DND-41 (cell line): ENCODE data around the gene DIS3L2.

Experiments
- ATAC-seq: fragments of 200-7000 bp; cut with Tn5 transposase; 3 replicates; pipeline ENCODE4 v1.9.1; 2021; ENCODE audit warnings: low read depth; ENCODE audit not compliant: insufficient read depth
- DNase-seq: peaks from one replicate; pipeline ENCODE4 v3.0.0-alpha.2; 2020
- H2AFZ ChIP-seq: 2 replicates; pipeline ENCODE4 v1.6.0; 2012; ENCODE audit warnings: low read depth, low read length
- H3K27ac ChIP-seq: 2 replicates; pipeline ENCODE4 v1.5.1; 2012; ENCODE audit warnings: low read length, inconsistent platforms
- H3K27me3 ChIP-seq: fragments of 200-600 bp; sonication (generic); 2 replicates; pipeline ENCODE4 v1.6.0; 2012; ENCODE audit warnings: low read length, mild to moderate bottlenecking, inconsistent platforms; ENCODE audit not compliant: insufficient read depth, poor library complexity
- H3K36me3 ChIP-seq: 2 replicates; pipeline ENCODE4 v1.5.1; 2012; ENCODE audit warnings: low read length, inconsistent platforms; ENCODE audit not compliant: insufficient read depth
- H3K4me1 ChIP-seq: 2 replicates; pipeline ENCODE4 v1.5.1; 2012; ENCODE audit warnings: mild to moderate bottlenecking, low read length; ENCODE audit not compliant: insufficient read depth
- H3K4me2 ChIP-seq: 2 replicates; pipeline ENCODE4 v1.6.0; 2012; ENCODE audit warnings: mild to moderate bottlenecking, moderate library complexity, low read length, inconsistent platforms; ENCODE audit not compliant: insufficient read depth
- H3K4me3 ChIP-seq, 2 experiments: fragments of 200-600 bp in 1 of 2; shearing (Covaris generic) in 1 of 2; 2 replicates each; pipeline ENCODE4 v1.5.1; 2012 to 2016; ENCODE audit warnings: inconsistent platforms in 2 of 2, low read length in 2 of 2, mild to moderate bottlenecking in 2 of 2, low read depth in 1 of 2, moderate library complexity in 1 of 2
- H3K79me2 ChIP-seq: 2 replicates; pipeline ENCODE4 v1.6.0; 2012; ENCODE audit warnings: low read length, inconsistent platforms; ENCODE audit not compliant: insufficient read depth
- H3K9ac ChIP-seq: 2 replicates; pipeline ENCODE4 v1.6.0; 2012; ENCODE audit warnings: low read depth, mild to moderate bottlenecking, inconsistent platforms, low read length, moderate library complexity
- H3K9me3 ChIP-seq: 2 replicates; pipeline ENCODE4 v1.5.1; 2012; ENCODE audit warnings: low read length, moderate library complexity, mild to moderate bottlenecking, inconsistent platforms; ENCODE audit not compliant: insufficient read depth, severe bottlenecking
- H4K20me1 ChIP-seq: 2 replicates; pipeline ENCODE4 v1.6.0; 2012; ENCODE audit warnings: low read length; ENCODE audit not compliant: insufficient read depth
- EZH2 ChIP-seq: IDR thresholded peaks from 3 replicates; pipeline ENCODE4 v1.6.1; 2012; ENCODE audit warnings: borderline replicate concordance, low read depth, mild to moderate bottlenecking, moderate library complexity, low read length, inconsistent platforms; ENCODE audit not compliant: severe bottlenecking
- TF ChIP-seq, protein P1 (sequence below): IDR thresholded peaks from 2 replicates; pipeline ENCODE4 v1.5.1; 2012; ENCODE audit warnings: borderline replicate concordance, low read length, moderate library complexity, mild to moderate bottlenecking; ENCODE audit not compliant: poor library complexity, severe bottlenecking; ENCODE audit errors: extremely low read depth

The DIS3L2 gene

DNA sequence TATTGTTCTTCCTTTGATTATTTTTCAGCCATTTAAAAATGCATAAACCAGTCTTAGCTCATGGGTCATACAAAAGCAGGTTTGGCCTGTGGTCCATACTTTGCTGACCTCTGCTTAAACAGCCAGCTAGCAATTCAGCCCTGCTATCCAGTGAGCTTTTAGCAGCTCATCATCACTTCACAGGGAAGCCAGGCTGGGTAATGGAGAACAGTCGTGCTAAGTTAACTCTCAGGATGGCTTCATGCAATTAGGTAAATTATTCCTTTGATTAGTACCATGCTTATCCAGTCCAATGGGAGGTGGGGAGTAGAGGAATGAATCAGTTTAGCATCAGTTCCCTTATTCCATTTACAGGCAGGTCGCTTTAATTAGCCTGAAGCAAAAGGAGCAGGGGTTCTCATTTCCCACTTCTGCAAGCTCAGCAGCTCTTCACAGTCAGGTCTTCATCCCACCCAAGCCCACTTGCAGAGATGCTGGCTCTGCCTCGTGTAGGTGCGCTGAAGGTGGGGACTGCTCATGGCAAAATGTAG, 307.2 kb downstream of the DIS3L2 start:
- Histone ChIP-seq H3K9me3 (no peaks in the 10 kb centered on the region), H3K79me2 (no peaks in the 10 kb centered on the region), H3K27me3 (no peaks in the 10 kb centered on the region), H3K4me1 (no peaks in the 10 kb centered on the region), H3K9ac (no peak overlapping the region), H2AFZ (no peak overlapping the region), H3K27ac (no peak overlapping the region), H3K4me2 (no peak overlapping the region), H3K4me3 (no peak overlapping the region), H4K20me1 (0 out of 2 replicates have a peak, but pooled peaks cover 3% of the 10 kb centered on the region), H3K36me3 (peaks cover 41% of the 10 kb centered on the region)
- ATAC-seq (no peak), DNase-seq (no peak)
- TF ChIP-seq EZH2: no peak
- TF ChIP-seq, protein P1, sequence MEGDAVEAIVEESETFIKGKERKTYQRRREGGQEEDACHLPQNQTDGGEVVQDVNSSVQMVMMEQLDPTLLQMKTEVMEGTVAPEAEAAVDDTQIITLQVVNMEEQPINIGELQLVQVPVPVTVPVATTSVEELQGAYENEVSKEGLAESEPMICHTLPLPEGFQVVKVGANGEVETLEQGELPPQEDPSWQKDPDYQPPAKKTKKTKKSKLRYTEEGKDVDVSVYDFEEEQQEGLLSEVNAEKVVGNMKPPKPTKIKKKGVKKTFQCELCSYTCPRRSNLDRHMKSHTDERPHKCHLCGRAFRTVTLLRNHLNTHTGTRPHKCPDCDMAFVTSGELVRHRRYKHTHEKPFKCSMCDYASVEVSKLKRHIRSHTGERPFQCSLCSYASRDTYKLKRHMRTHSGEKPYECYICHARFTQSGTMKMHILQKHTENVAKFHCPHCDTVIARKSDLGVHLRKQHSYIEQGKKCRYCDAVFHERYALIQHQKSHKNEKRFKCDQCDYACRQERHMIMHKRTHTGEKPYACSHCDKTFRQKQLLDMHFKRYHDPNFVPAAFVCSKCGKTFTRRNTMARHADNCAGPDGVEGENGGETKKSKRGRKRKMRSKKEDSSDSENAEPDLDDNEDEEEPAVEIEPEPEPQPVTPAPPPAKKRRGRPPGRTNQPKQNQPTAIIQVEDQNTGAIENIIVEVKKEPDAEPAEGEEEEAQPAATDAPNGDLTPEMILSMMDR: no peak

DNA sequence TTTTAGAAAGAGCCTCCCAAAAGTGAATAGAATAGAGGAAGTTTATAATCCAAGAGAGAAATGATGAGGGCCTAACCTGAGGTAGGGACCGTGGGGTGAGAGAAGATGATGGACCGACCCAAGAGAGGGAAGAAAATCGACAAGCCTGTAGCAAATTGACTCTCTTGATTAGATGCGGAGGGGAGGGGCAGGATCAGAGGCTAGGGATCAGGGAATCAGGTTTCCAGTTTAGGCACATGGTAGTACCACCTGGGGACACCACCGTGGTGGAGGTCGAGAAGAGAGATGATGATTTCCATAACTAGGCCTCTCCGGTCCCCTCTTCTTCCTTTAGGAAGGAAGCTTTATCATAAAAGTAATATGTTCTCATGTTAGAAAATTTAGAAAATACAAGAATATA, 308.4 kb downstream of the DIS3L2 start:
- H3K36me3 ChIP-seq: peaks cover 30% of the 10 kb centered on the region
- DNase-seq: no peak
- H3K27ac ChIP-seq: no peak overlapping the region
- H3K9me3 ChIP-seq: no peaks in the 10 kb centered on the region
- no peak overlapping the region for H2AFZ ChIP-seq
- H3K4me3 ChIP-seq: no peak overlapping the region
- H3K9ac ChIP-seq: no peak overlapping the region
- no peaks in the 10 kb centered on the region for H3K4me1 ChIP-seq
- no peak for ATAC-seq
- TF ChIP-seq, protein P1: no peak
- no peak for TF ChIP-seq EZH2
- no peak overlapping the region for H3K4me2 ChIP-seq
- H3K79me2 ChIP-seq: no peaks in the 10 kb centered on the region
- H3K27me3 ChIP-seq: no peaks in the 10 kb centered on the region
- H4K20me1 ChIP-seq: 0 out of 2 replicates have a peak, but pooled peaks cover 3% of the 10 kb centered on the region

GRCh38 chr2:232273903-232274643, 312.6 kb downstream of the DIS3L2 start:
- ATAC-seq (no peak), DNase-seq (no peak)
- Histone ChIP-seq H3K4me1 (peaks cover 16% of the 10 kb centered on the region), H3K36me3 (peaks cover 23% of the 10 kb centered on the region), H3K4me3 (no peak overlapping the region), H2AFZ (no peak overlapping the region), H4K20me1 (no peaks in the 10 kb centered on the region), H3K27ac (no peak overlapping the region), H3K27me3 (no peaks in the 10 kb centered on the region), H3K9me3 (no peaks in the 10 kb centered on the region), H3K9ac (no peak overlapping the region), H3K79me2 (no peaks in the 10 kb centered on the region), H3K4me2 (no peak overlapping the region)
- TF ChIP-seq, protein P1: no peak
- no peak for TF ChIP-seq EZH2
